Esophagus squamous epithelium (tissue), 4 donors: ENCODE data around the gene RIT2.

ENCODE experiments used
- POLR2A ChIP-seq, 4 donors: fragments of 450-650 bp; IDR thresholded peaks; one replicate each; pipeline ENCODE4 v1.6.1; 2017; ENCODE audit warnings: antibody characterized with exemption in 4 of 4, mild to moderate bottlenecking in 4 of 4, moderate library complexity in 3 of 4
- TF ChIP-seq, protein P1 (sequence below), 6 experiments: fragments of 450-650 bp in 4 of 6; fragments of 200-600 bp in 2 of 6; sonication (generic) in 2 of 6; IDR thresholded peaks; one replicate each; pipeline ENCODE4 v1.5.1; 2016 to 2019; ENCODE audit warnings: antibody characterized with exemption in 6 of 6, mild to moderate bottlenecking in 4 of 6, moderate library complexity in 4 of 6

DNA sequence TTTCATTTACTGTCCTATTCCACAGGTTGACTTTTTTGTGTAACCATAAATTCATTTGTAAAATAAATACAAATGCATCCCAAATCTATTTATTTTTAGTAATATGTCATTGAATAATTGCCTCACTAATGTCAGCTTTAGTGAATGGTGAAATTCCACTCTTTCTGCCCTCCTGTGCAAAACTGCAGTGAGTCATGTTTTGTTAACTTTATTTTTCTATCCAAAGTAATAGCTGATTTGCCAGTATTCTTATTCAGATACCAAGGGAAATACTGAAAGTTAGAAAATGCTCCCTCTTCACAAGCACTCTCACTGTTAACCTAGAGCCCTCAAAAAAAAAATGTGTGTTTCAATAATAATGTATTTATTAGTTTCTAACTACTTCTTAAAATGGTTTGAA lies 322.8 kb downstream of the RIT2 start:
- TF ChIP-seq, protein P1, sequence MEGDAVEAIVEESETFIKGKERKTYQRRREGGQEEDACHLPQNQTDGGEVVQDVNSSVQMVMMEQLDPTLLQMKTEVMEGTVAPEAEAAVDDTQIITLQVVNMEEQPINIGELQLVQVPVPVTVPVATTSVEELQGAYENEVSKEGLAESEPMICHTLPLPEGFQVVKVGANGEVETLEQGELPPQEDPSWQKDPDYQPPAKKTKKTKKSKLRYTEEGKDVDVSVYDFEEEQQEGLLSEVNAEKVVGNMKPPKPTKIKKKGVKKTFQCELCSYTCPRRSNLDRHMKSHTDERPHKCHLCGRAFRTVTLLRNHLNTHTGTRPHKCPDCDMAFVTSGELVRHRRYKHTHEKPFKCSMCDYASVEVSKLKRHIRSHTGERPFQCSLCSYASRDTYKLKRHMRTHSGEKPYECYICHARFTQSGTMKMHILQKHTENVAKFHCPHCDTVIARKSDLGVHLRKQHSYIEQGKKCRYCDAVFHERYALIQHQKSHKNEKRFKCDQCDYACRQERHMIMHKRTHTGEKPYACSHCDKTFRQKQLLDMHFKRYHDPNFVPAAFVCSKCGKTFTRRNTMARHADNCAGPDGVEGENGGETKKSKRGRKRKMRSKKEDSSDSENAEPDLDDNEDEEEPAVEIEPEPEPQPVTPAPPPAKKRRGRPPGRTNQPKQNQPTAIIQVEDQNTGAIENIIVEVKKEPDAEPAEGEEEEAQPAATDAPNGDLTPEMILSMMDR (IDR thresholded peaks at IDR 0.05): no peak
- no peak for TF ChIP-seq POLR2A (IDR thresholded peaks at IDR 0.05)
